ENCODE data around the gene UPK2.
A peak's percentile ranks its signal among the peaks of the same experiment; 100 is the strongest.

UPK2 gene

DNA sequence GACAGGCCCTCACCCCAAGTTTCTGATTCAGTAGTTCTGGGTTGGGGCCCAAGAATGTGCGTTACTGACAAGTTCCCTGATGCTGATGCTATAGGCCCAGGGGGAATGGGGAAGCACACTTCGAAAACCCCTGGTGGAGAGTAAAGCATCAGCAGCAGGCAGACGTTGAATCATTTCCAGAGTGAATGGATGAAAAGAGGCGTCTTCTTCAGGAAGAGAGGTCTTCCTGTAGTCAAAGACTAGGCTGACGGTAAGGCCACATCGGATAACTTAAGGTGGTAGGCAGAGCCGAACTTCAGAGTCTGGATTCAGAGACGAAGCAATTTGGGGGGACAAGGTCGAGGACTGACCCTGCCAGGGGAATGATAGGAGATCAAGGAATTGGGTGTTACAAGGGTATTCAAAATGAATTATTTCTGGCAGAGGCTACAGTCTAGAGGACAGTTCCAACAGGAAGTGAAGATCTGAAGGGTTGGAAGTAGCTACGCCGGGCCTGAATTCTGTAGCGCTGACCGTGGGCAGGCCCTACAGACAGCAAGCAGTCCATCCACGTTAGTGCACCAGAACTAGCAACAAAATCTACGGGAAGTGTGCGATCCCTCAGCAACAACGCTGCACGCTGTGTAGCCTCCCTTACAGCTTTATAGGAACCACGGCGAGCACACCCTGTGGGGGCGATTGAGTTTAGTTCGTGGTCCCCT is 41.0 kb downstream of the UPK2 start:
- no peak for DNase-seq (ENCODE audit: low spot score)
- no peak; the same call in 2 of the 3 replicates for ATAC-seq (ENCODE audit: low read depth)
- Histone ChIP-seq H3K9me3 (ENCODE audit: severe bottlenecking) (no peaks in the 10 kb centered on the region), H3K27me3 (ENCODE audit: insufficient read depth, poor library complexity, severe bottlenecking) (no peaks in the 10 kb centered on the region), H3K27ac (ENCODE audit: poor library complexity, severe bottlenecking) (peak overlapping the region; percentile 87), H3K4me3 (ENCODE audit: severe bottlenecking) (peak overlapping the region; percentile 50), H3K36me3 (ENCODE audit: low read depth) (peaks cover 30% of the 10 kb centered on the region), H3K4me1 (ENCODE audit: insufficient read depth, poor library complexity, severe bottlenecking) (peaks cover 10% of the 10 kb centered on the region)
- TF ChIP-seq, protein P1, sequence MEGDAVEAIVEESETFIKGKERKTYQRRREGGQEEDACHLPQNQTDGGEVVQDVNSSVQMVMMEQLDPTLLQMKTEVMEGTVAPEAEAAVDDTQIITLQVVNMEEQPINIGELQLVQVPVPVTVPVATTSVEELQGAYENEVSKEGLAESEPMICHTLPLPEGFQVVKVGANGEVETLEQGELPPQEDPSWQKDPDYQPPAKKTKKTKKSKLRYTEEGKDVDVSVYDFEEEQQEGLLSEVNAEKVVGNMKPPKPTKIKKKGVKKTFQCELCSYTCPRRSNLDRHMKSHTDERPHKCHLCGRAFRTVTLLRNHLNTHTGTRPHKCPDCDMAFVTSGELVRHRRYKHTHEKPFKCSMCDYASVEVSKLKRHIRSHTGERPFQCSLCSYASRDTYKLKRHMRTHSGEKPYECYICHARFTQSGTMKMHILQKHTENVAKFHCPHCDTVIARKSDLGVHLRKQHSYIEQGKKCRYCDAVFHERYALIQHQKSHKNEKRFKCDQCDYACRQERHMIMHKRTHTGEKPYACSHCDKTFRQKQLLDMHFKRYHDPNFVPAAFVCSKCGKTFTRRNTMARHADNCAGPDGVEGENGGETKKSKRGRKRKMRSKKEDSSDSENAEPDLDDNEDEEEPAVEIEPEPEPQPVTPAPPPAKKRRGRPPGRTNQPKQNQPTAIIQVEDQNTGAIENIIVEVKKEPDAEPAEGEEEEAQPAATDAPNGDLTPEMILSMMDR (IDR thresholded peaks at IDR 0.05; ENCODE audit: poor library complexity, severe bottlenecking) = no peak

DNA sequence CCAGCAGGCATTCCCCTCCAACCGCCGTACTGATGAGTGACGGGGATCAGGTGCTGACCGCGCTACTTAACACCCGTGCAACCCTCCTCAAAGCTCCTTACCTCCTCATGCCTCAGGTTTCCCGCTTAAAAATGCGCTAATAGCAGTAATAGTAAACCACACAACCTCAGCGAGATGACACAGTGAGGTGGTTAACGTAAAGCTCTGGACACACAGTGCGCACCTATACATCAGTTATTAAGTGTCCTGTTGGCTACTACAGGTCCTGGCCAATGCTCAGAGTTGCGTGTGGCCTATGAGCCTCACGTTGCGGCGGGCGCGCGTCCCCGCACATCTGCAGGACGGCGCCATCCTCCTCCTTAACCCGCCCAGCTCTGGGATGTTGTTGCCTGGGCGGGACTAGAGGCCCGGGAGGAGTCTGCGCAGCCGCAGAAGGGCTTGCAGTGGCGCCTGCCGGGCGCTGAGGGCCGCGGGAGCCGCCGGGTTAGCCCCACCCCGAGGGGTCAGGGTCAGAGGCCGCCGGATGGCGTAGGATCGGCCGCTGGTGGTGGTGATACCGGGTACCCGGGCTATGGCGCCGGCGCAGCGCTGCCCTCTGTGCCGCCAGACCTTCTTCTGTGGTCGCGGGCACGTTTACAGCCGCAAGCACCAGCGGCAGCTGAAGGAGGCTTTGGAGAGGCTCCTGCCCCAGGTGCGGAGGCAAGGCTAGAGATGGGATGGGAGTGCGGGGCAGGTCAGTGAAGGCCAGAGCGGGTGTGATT is 41.7 kb downstream of the UPK2 start, which contains the start of gene CENATAC:
Gene CENATAC, plus strand, starts transcription at position 512 of the 761 bp plus-strand sequence. Its CDS starts 60 bp downstream, at position 572.
- no peaks in the 10 kb centered on the region for H3K27me3 ChIP-seq (ENCODE audit: insufficient read depth, poor library complexity, severe bottlenecking)
- H3K36me3 ChIP-seq (ENCODE audit: low read depth) = peaks cover 36% of the 10 kb centered on the region
- H3K9me3 ChIP-seq (ENCODE audit: severe bottlenecking) = no peaks in the 10 kb centered on the region
- peak within 1 kb of the TSS; percentile 87 for H3K27ac ChIP-seq (ENCODE audit: poor library complexity, severe bottlenecking)
- H3K4me3 ChIP-seq (ENCODE audit: severe bottlenecking) = peak within 1 kb of the TSS; percentile 50
- ATAC-seq (ENCODE audit: low read depth) = peak; percentile 89
- TF ChIP-seq, protein P1 (IDR thresholded peaks at IDR 0.05; ENCODE audit: poor library complexity, severe bottlenecking) = no peak
- H3K4me1 ChIP-seq (ENCODE audit: insufficient read depth, poor library complexity, severe bottlenecking) = peaks cover 10% of the 10 kb centered on the region
- DNase-seq (ENCODE audit: low spot score) = peak; percentile 90

DNA sequence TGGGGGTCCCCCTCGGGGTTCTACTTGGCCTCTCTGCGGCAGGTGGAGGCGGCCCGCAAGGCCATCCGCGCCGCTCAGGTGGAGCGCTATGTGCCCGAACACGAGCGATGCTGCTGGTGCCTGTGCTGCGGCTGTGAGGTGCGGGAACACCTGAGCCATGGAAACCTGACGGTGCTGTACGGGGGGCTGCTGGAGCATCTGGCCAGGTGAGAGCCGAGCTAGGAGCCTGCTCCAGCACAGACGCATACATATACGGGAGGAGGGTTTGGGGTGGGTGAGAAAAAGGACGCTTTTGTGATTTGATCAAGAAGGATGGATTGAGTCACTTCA is 42.3 kb downstream of the UPK2 start:
- Histone ChIP-seq H3K36me3 (ENCODE audit: low read depth) (peaks cover 42% of the 10 kb centered on the region), H3K27ac (ENCODE audit: poor library complexity, severe bottlenecking) (peak overlapping the region; percentile 87), H3K4me1 (ENCODE audit: insufficient read depth, poor library complexity, severe bottlenecking) (peaks cover 10% of the 10 kb centered on the region), H3K9me3 (ENCODE audit: severe bottlenecking) (no peaks in the 10 kb centered on the region), H3K27me3 (ENCODE audit: insufficient read depth, poor library complexity, severe bottlenecking) (no peaks in the 10 kb centered on the region), H3K4me3 (ENCODE audit: severe bottlenecking) (peak overlapping the region; percentile 50)
- no peak for DNase-seq (ENCODE audit: low spot score)
- TF ChIP-seq, protein P1 (IDR thresholded peaks at IDR 0.05; ENCODE audit: poor library complexity, severe bottlenecking) = no peak
- ATAC-seq (ENCODE audit: low read depth) = peak; percentile 40

GRCh38 chr11:118998822-118999221 is 42.7 kb downstream of the UPK2 start:
- peaks cover 44% of the 10 kb centered on the region for H3K36me3 ChIP-seq (ENCODE audit: low read depth)
- H3K27ac ChIP-seq (ENCODE audit: poor library complexity, severe bottlenecking) = peak overlapping the region; percentile 87
- TF ChIP-seq, protein P1 (IDR thresholded peaks at IDR 0.05; ENCODE audit: poor library complexity, severe bottlenecking) = no peak
- H3K9me3 ChIP-seq (ENCODE audit: severe bottlenecking) = no peaks in the 10 kb centered on the region
- ATAC-seq (ENCODE audit: low read depth) = peak; percentile 69
- peaks cover 10% of the 10 kb centered on the region for H3K4me1 ChIP-seq (ENCODE audit: insufficient read depth, poor library complexity, severe bottlenecking)
- H3K4me3 ChIP-seq (ENCODE audit: severe bottlenecking) = peak overlapping the region; percentile 50
- no peaks in the 10 kb centered on the region for H3K27me3 ChIP-seq (ENCODE audit: insufficient read depth, poor library complexity, severe bottlenecking)
- DNase-seq (ENCODE audit: low spot score) = no peak

All from RWPE2 (cell line).